ENCODE measurements around the gene MS4A3.

MS4A3 gene

DNA sequence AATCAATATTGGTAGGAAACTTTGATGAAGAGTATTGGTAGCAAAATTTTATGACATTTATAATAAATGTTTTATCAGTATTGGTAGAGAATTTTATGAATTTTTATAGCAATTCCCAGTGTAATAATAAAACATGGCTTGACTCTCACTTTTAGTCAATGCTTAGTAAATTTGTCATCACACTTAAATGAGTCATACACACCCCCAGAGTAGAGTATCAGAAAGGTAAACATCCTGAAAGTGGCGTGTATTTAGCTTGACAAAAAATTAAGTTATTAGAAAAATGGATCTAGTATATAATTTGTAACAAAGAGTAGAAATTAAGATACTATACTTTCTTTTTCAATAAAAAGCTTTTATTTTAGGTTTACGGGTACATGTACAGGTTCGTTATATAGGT is 2.6 kb downstream of the MS4A3 start:
- Histone ChIP-seq H3F3A (ENCODE audit: low read depth) (no peaks in the 10 kb centered on the region), H3K79me2 (ENCODE audit: insufficient read depth, low read length) (no peaks in the 10 kb centered on the region), H2AFZ (ENCODE audit: low read length) (no peak overlapping the region), H3K9me3 (ENCODE audit: insufficient read depth, low read depth, low read length) (no peaks in the 10 kb centered on the region), H3K4me1 (ENCODE audit: insufficient read depth, low read length, poor library complexity, severe bottlenecking) (no peaks in the 10 kb centered on the region), H3K36me3 (ENCODE audit: insufficient read depth, low read length) (no peaks in the 10 kb centered on the region), H3K4me3 (ENCODE audit: low read length, poor library complexity, severe bottlenecking) (no peak overlapping the region), H3K9ac (ENCODE audit: low read depth, low read length, poor library complexity, severe bottlenecking) (no peak overlapping the region), H3K4me2 (ENCODE audit: low read depth, low read length, poor library complexity, severe bottlenecking) (no peak overlapping the region), H3K27me3 (ENCODE audit: insufficient read depth, low read length, poor library complexity, severe bottlenecking) (no peaks in the 10 kb centered on the region), H3K9me2 (replicated peaks; ENCODE audit: low read depth, low read length) (no peaks in the 10 kb centered on the region), H4K20me1 (ENCODE audit: insufficient read depth, low read length, poor library complexity, severe bottlenecking) (no peaks in the 10 kb centered on the region)
- TF ChIP-seq EZH2phosphoT487 (IDR thresholded peaks at IDR 0.05; ENCODE audit: borderline replicate concordance), result no peak
- TF ChIP-seq, protein P1, sequence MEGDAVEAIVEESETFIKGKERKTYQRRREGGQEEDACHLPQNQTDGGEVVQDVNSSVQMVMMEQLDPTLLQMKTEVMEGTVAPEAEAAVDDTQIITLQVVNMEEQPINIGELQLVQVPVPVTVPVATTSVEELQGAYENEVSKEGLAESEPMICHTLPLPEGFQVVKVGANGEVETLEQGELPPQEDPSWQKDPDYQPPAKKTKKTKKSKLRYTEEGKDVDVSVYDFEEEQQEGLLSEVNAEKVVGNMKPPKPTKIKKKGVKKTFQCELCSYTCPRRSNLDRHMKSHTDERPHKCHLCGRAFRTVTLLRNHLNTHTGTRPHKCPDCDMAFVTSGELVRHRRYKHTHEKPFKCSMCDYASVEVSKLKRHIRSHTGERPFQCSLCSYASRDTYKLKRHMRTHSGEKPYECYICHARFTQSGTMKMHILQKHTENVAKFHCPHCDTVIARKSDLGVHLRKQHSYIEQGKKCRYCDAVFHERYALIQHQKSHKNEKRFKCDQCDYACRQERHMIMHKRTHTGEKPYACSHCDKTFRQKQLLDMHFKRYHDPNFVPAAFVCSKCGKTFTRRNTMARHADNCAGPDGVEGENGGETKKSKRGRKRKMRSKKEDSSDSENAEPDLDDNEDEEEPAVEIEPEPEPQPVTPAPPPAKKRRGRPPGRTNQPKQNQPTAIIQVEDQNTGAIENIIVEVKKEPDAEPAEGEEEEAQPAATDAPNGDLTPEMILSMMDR (conservative IDR thresholded peaks at IDR 0.05; ENCODE audit: low read length), result no peak

DNA sequence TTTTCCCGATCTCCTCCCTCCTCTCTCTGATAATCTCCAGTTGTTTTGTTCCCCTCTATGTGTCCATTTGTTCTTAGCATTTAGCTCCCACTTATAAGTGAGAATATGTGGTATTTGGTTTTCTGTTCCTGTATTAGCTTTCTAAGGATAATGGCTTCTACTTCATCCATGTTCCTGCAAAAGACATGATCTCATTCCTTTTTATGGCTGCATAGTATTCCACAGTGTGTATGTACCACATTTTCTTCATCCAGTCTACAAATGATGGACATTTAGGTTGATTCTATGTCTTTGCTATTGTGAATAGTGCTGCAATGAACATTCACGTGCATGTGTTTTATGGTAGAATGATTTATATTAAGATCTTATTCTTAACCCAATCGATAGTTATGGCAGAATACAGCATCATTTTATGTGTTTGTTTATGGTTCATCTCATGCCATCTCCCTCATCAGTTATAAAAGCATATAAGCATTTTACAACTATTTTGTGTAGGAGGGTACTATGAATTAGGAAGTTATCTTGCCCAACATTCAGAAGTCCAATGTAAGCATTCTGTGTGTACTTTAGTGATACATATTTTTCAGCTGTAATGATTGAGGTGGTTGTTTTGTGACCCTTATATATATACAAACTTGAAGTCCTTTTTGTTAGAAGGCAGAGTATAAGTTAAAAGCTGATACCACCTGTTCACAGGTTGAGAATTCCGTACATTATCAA is 3.2 kb downstream of the MS4A3 start:
- Histone ChIP-seq H2AFZ (ENCODE audit: low read length) (no peak overlapping the region), H3K4me2 (ENCODE audit: low read depth, low read length, poor library complexity, severe bottlenecking) (no peak overlapping the region), H3K9me3 (ENCODE audit: insufficient read depth, low read depth, low read length) (no peaks in the 10 kb centered on the region), H3K27me3 (ENCODE audit: insufficient read depth, low read length, poor library complexity, severe bottlenecking) (no peaks in the 10 kb centered on the region), H3F3A (ENCODE audit: low read depth) (no peaks in the 10 kb centered on the region), H3K4me3 (ENCODE audit: low read length, poor library complexity, severe bottlenecking) (no peak overlapping the region), H4K20me1 (ENCODE audit: insufficient read depth, low read length, poor library complexity, severe bottlenecking) (no peaks in the 10 kb centered on the region), H3K9ac (ENCODE audit: low read depth, low read length, poor library complexity, severe bottlenecking) (no peak overlapping the region), H3K9me2 (replicated peaks; ENCODE audit: low read depth, low read length) (no peaks in the 10 kb centered on the region), H3K79me2 (ENCODE audit: insufficient read depth, low read length) (no peaks in the 10 kb centered on the region), H3K36me3 (ENCODE audit: insufficient read depth, low read length) (no peaks in the 10 kb centered on the region), H3K4me1 (ENCODE audit: insufficient read depth, low read length, poor library complexity, severe bottlenecking) (no peaks in the 10 kb centered on the region)
- TF ChIP-seq, protein P1 (conservative IDR thresholded peaks at IDR 0.05; ENCODE audit: low read length), result no peak
- no peak for TF ChIP-seq EZH2phosphoT487 (IDR thresholded peaks at IDR 0.05; ENCODE audit: borderline replicate concordance)

DNA sequence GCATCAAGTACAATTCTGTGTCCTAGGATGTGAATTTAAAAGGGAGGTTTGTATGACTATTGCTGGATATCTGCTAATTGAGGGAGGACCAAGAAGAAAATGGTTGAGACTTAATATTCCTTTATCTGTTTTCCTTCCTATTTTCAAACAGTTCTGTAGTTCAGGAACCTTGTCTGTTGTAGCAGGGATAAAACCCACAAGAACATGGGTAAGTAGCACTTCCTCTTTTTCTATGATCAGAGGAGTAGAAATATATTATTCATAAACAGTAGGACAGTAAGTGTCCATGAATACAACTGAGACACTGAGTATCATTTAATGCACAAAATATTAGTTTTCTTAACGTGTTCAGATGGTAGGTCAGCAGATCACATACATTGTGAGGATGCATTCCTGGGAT is 7.6 kb downstream of the MS4A3 start:
- H3K4me2 ChIP-seq (ENCODE audit: low read depth, low read length, poor library complexity, severe bottlenecking), result no peak overlapping the region

More for the DNA sequence above, 7.6 kb downstream of the MS4A3 start:
- no peaks in the 10 kb centered on the region for H3K9me2 ChIP-seq (replicated peaks; ENCODE audit: low read depth, low read length)
- H3K27me3 ChIP-seq (ENCODE audit: insufficient read depth, low read length, poor library complexity, severe bottlenecking), result no peaks in the 10 kb centered on the region
- H3K36me3 ChIP-seq (ENCODE audit: insufficient read depth, low read length), result no peaks in the 10 kb centered on the region
- H3K79me2 ChIP-seq (ENCODE audit: insufficient read depth, low read length), result no peaks in the 10 kb centered on the region
- H3F3A ChIP-seq (ENCODE audit: low read depth), result no peaks in the 10 kb centered on the region
- TF ChIP-seq, protein P1 (conservative IDR thresholded peaks at IDR 0.05; ENCODE audit: low read length), result no peak
- no peak for TF ChIP-seq EZH2phosphoT487 (IDR thresholded peaks at IDR 0.05; ENCODE audit: borderline replicate concordance)
- no peak overlapping the region for H2AFZ ChIP-seq (ENCODE audit: low read length)
- H3K4me1 ChIP-seq (ENCODE audit: insufficient read depth, low read length, poor library complexity, severe bottlenecking), result no peaks in the 10 kb centered on the region
- no peak overlapping the region for H3K4me3 ChIP-seq (ENCODE audit: low read length, poor library complexity, severe bottlenecking)
- no peaks in the 10 kb centered on the region for H4K20me1 ChIP-seq (ENCODE audit: insufficient read depth, low read length, poor library complexity, severe bottlenecking)
- no peaks in the 10 kb centered on the region for H3K9me3 ChIP-seq (ENCODE audit: insufficient read depth, low read depth, low read length)
- H3K9ac ChIP-seq (ENCODE audit: low read depth, low read length, poor library complexity, severe bottlenecking), result no peak overlapping the region
